MG63 (cell line): ENCODE measurements around the gene NAV2. TPM values are rescaled to one million over a fixed set of nuclear protein-coding genes. Genes with fewer than 3 reads are reported as not detected.

Source experiments
- DNase-seq: peaks from one replicate; pipeline ENCODE4 v3.0.0-alpha.2; 2020
- H3K27me3 ChIP-seq: fragments of 250-450 bp; sonication (Bioruptor Pico); 2 replicates; pipeline ENCODE4 v1.5.1; 2020; ENCODE audit warnings: mild to moderate bottlenecking, moderate library complexity
- H3K36me3 ChIP-seq: fragments of 250-450 bp; sonication (Bioruptor Pico); 2 replicates; pipeline ENCODE4 v1.5.1; 2020; ENCODE audit warnings: mild to moderate bottlenecking, moderate library complexity
- H3K4me3 ChIP-seq: fragments of 250-450 bp; sonication (Bioruptor Pico); 2 replicates; pipeline ENCODE4 v1.5.1; 2020; ENCODE audit warnings: mild to moderate bottlenecking, moderate library complexity
- H3K9me3 ChIP-seq: fragments of 250-450 bp; sonication (Bioruptor Pico); 2 replicates; pipeline ENCODE4 v1.5.1; 2020; ENCODE audit warnings: mild to moderate bottlenecking, moderate library complexity
- total RNA-seq: library from RNA; depleted of rRNA; stranded (reverse); fragments of >200 nt; shearing (Covaris generic); gene quantifications from 2 replicates; pipeline ENCODE4 v1.2.3, GENCODE V29; 2014; ENCODE audit warnings: low replicate concordance

Gene NAV2
- total RNA-seq, 1 experiment from 2014 or later = 3.7 TPM

DNA sequence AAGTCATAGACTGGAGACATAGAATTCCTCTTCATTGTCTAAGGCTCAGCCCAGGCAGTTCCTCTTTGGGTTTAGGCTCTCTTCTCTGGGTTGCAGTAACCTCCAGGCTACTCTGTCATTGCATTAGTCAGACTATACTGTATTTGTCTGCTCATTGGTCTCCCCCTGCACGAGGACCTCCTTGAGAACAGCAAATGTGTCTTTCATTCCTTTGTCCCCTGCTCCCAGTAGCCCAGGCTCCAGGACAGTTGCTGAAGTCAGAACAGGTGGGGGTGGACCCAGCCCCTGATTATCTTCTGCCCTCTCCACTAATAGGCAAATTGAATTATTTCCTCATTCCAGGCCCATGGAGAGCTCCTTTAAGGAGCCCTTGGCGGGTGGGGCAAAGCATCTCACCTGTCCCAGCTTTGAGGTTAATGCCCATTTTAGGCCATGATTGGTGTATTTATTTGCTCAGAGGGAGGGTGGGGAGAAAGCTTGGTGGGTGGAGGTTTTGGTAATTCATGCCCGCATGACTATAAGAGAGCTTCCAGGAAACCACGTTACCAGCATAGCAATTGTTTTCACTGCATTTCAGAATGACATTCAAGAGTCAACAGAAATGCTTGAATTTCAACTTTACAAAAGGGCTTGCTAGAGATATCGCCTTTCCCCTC, 40.9 kb downstream of the NAV2 start:
- DNase-seq = no peak
- H3K27me3 ChIP-seq = no peaks in the 10 kb centered on the region
- no peak overlapping the region for H3K4me3 ChIP-seq
- H3K9me3 ChIP-seq = no peaks in the 10 kb centered on the region
- H3K36me3 ChIP-seq = peaks cover 88% of the 10 kb centered on the region

DNA sequence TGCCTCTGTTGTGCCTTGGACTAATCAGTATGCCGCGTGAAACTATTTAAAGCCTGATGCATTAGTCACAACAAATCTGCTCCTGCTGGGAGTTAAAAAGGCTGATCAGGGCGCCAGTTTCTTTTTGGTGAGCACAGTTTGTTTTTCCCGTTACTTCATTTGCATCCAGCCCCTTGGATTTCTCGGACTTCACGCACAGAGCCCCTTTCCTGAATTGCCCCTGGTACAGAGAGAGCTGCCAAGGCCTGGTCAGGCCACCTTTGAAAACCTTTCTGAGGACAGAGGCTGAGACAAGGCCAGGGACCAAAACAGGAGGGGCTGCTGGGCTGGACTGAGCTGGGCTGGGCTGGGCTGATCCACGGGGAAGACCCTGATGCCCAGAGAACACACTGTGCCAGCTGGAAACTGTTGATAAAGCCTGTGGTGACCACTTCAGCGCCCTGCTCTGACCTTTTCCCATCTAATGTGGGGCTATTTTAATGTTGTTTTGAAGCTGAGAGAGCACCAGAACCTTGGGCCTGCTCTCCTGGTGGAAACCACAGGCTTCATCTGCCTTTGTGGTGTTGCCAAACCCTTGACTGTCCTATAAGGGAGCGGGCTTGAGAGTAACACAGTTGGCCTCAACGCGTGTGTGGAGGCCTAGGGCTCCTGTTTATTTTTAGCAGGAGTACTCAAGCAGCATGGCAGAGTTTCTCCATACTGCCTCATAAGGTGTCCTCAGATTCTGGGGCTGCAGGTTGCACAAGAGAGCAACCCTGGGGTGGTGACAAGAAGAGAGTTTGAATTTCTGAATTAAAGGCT, 44.2 kb downstream of the NAV2 start:
- H3K4me3 ChIP-seq = no peak overlapping the region
- H3K9me3 ChIP-seq = no peaks in the 10 kb centered on the region
- DNase-seq = no peak
- H3K36me3 ChIP-seq = peaks cover 77% of the 10 kb centered on the region
- H3K27me3 ChIP-seq = no peaks in the 10 kb centered on the region

DNA sequence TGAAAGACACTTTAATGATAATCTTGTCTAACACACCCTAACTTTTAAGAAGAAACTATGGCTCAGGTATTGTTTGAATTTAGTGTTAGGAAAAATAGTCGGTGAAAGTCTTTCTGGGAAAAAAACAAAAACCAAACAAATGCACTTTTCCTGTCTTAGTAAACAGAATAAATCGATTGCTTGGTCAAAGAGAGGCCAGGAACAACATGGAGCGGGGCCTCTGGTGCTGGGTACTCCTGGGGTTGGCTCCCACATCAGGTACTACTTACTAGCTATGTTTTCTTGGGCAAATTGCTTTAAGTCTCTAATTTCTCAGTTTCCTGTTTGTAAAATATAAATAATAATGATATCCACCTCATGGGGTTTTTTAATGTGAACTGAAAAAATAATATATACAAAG, 46.8 kb downstream of the NAV2 start:
- Histone ChIP-seq H3K9me3 (no peaks in the 10 kb centered on the region), H3K36me3 (peaks cover 63% of the 10 kb centered on the region), H3K27me3 (no peaks in the 10 kb centered on the region), H3K4me3 (no peak overlapping the region)
- no peak for DNase-seq

DNA sequence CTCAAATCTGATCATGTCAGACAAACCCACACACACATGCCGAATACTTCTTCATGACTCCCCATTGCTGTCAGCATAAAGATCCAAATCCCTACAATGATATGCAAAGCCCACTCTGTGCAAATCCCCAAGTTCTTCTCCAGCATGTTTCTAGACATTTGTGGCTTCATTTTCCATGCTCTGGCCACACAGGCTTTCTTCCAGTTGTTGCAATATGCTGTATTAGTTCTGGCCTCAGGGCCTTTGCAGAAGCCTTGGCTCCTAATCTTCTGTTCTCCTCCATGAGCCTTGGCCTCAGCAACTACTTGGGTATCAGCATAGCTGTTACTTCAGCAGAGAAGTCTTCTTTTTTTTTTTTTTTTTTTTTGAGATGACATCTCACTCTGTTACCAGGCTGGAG, 49.6 kb downstream of the NAV2 start:
- no peak overlapping the region for H3K4me3 ChIP-seq
- no peaks in the 10 kb centered on the region for H3K27me3 ChIP-seq
- DNase-seq = no peak
- peaks cover 43% of the 10 kb centered on the region for H3K36me3 ChIP-seq
- H3K9me3 ChIP-seq = no peaks in the 10 kb centered on the region

DNA sequence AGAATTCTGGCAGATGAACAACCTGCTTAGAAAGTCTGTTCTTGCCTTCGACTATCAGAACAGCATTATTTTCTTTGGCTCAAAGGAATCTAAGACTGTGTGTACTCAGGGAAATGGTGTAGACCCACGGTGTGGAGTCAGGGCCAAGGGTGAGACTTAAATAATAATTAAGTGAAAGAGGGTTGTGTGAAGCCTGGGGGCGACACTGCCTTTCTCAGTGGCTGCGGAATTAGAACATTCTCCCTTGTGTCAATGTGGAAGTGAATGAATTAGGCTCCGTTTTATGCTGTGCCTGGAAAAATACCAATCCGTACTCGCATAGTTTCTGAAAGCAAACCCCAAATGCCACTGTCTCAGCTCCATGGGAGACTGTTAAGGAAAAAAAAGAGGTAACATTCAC, 50.7 kb downstream of the NAV2 start:
- Histone ChIP-seq H3K4me3 (no peak overlapping the region), H3K27me3 (no peaks in the 10 kb centered on the region), H3K9me3 (no peaks in the 10 kb centered on the region), H3K36me3 (peaks cover 41% of the 10 kb centered on the region)
- DNase-seq = no peak

DNA sequence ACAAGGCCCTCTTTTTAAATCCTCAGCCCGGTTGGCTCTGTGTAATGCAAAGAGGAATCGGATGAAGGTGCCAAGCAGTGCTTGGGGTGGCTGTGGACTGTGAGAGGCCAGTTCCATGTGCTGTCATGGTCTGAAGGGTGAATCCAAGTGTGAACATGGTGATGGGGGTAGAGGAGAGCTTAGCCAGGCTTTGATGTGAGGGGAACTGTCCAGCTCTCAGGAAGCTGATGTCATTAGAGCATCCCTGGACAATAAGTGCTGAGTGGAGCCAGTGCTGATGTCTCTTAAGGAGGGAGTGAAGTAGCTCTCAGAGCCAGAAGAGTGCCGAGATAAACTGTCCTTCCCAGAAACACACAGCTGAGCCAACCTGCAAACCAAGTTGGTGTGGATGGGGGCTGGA, 53.6 kb downstream of the NAV2 start:
- H3K27me3 ChIP-seq = no peaks in the 10 kb centered on the region
- H3K4me3 ChIP-seq = no peak overlapping the region
- no peak for DNase-seq
- H3K36me3 ChIP-seq = peaks cover 49% of the 10 kb centered on the region
- no peaks in the 10 kb centered on the region for H3K9me3 ChIP-seq

DNA sequence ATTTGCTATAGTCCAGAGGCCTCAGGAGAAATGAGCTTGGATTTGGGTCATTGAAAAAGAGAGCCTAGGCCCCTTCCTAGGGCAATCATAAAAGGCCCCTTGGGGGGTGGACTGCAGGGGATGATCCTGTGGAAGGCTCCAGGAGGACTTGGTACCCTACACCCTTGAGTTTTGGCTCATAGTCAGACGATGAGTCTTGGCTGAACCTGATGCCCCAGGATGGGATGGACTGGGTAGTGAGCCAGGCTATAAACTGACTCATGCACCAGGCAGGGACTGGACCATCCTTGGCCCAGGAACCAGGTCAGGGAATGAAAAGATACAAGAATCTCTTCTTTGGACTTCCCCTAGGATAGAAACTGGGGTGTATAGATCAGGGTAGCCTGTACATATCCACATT, 54.2 kb downstream of the NAV2 start:
- Histone ChIP-seq H3K36me3 (peaks cover 43% of the 10 kb centered on the region), H3K27me3 (no peaks in the 10 kb centered on the region), H3K9me3 (no peaks in the 10 kb centered on the region), H3K4me3 (no peak overlapping the region)
- DNase-seq = peak; percentile 77

DNA sequence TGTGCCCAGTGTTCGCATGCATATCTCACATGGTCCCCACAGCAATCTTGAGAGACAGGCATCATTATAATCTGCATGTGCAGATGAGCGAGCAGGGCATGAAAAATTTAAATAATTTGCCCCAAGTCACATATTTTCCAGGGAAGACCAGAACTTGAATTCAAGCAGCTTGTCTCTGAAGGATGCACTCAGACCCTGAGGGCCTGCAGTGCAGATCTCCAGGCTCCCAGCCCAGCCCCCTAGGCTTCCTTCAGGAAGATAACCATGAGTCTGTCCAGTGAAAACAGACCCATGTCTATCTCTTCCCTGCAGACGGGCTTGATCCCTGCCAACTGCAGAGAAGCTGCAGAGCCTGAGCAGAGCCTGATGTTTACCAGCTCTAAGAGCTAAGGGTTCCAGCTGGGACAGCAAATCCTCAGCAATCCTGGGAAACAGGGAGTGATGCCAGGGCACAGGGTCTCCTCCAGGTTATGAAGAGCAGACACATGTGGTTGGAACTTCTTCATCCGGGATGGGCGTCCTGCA, 55.1 kb downstream of the NAV2 start:
- Histone ChIP-seq H3K9me3 (no peaks in the 10 kb centered on the region), H3K4me3 (no peak overlapping the region), H3K36me3 (peaks cover 41% of the 10 kb centered on the region), H3K27me3 (no peaks in the 10 kb centered on the region)
- DNase-seq = no peak

DNA sequence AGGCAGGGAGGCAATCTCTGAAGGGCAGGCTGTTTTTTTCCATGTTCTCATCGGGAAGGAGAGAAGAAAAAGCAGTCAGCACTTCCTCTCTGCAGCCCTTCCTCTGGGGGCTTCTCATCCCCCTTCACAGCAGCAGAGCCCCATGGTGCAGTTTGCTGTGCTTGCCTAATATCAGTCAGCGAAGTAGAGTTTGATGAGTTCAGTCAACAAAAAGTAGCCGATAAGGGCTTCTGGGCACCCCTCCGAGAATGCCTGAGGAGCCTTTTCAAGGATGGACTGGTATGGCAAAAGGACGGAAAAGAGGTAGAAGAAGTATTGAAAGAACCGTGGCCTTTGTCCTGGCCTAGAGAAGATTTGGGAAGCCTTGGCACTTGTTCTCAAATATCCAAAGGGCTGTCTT, 55.6 kb downstream of the NAV2 start:
- Histone ChIP-seq H3K9me3 (no peaks in the 10 kb centered on the region), H3K4me3 (no peak overlapping the region), H3K36me3 (peaks cover 46% of the 10 kb centered on the region), H3K27me3 (no peaks in the 10 kb centered on the region)
- no peak for DNase-seq

DNA sequence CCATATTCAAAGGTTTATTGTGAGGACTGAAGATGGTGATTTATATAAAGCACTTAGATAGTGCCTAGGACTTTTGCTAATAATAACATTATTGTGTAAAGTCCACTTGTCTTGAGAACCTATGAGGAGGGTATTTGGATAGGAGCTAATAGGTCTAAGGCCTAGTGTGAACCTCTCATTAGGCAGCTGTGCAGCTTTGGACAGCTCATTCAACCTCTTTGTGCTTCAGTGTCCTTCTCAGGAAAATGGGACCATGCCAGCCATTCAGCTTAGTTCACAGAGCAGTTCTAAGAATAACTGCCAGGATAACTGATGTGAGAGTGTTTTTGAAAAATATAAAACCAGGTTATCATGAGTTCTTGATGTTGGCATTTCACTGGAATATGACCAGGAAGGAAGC, 56.2 kb downstream of the NAV2 start:
- DNase-seq = no peak
- Histone ChIP-seq H3K36me3 (peaks cover 52% of the 10 kb centered on the region), H3K4me3 (no peak overlapping the region), H3K27me3 (no peaks in the 10 kb centered on the region), H3K9me3 (no peaks in the 10 kb centered on the region)

DNA sequence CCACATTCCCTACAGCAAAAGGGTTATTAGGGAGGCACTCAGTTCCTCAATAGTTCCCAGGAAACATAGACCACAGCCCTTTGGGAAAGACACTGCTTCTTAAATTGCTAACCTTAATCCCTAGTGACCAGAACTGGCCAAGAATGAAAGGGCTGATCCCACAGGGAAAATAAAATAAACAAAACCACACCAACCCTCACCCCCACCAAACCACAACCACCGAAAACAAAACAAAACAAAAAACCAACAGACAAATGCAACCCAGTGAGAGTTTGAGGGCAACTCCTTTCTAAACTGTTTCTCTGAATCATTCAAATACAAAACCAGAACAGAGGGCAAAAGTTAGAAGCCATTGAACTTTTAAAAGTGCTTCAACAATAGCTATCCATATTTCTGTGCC, 57.2 kb downstream of the NAV2 start:
- Histone ChIP-seq H3K9me3 (no peaks in the 10 kb centered on the region), H3K4me3 (no peak overlapping the region), H3K36me3 (peaks cover 52% of the 10 kb centered on the region), H3K27me3 (no peaks in the 10 kb centered on the region)
- peak; percentile 37 for DNase-seq

DNA sequence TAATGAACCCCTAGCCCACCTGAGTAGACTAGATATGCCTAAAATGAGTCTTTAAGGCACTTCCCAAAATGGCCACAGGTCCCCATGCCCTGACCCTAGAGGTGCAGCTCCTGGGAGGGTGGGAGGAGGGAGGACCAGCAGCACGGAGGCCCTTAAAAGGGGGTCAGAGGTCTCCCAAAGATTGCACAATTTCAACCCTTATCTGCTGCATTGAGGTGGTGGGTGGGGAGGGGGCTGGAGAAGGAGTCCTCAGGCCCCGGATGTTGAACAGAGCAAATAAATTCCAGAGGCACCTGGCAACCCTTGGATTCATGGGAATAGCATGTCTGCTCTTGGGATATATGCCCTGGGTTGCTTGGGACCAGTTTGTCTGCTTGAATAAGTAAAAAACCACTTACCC, 57.6 kb downstream of the NAV2 start:
- DNase-seq = no peak
- Histone ChIP-seq H3K27me3 (no peaks in the 10 kb centered on the region), H3K9me3 (no peaks in the 10 kb centered on the region), H3K4me3 (no peak overlapping the region), H3K36me3 (peaks cover 56% of the 10 kb centered on the region)

DNA sequence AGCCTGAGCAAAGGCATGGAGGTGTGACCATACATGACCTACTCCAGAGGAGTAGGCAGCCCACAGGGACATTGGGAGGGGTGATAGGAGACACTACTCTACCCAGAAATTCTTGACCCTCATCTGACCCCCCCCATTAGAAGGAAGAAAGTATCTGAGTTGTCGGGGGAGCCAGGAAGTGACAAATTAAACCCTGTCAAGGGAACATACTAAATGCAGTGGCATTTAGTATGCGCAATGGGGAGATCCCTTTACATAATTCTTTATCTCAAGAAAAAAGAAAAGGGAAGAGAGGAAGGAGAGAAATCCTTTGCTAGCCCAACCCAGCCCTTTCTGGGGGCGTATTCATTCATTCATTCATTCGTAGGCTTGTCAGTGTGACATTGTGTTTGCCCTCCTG, 58.8 kb downstream of the NAV2 start:
- no peaks in the 10 kb centered on the region for H3K27me3 ChIP-seq
- peaks cover 64% of the 10 kb centered on the region for H3K36me3 ChIP-seq
- H3K4me3 ChIP-seq = no peak overlapping the region
- DNase-seq = no peak
- no peaks in the 10 kb centered on the region for H3K9me3 ChIP-seq

DNA sequence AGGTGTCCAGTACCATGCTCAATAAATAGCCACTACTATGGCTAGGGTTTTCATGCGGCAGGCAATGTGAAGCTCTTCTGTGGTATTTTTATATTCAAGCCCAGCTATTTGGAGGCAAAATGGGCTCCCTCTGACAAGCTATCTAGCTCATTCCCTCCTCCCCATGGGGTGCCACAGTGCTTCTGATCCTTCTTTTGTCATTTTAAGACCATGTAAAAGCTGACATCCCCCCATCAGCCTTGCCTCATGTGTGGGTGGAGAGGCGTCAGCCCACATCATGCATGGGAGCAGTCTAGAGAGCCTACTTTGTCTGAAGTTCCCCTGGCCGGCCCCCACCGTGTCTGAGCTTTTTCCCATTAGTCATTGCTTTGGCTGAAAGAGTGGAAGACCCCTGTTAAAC, 59.8 kb downstream of the NAV2 start:
- Histone ChIP-seq H3K36me3 (peaks cover 61% of the 10 kb centered on the region), H3K9me3 (no peaks in the 10 kb centered on the region), H3K4me3 (no peak overlapping the region), H3K27me3 (no peaks in the 10 kb centered on the region)
- DNase-seq = no peak

DNA sequence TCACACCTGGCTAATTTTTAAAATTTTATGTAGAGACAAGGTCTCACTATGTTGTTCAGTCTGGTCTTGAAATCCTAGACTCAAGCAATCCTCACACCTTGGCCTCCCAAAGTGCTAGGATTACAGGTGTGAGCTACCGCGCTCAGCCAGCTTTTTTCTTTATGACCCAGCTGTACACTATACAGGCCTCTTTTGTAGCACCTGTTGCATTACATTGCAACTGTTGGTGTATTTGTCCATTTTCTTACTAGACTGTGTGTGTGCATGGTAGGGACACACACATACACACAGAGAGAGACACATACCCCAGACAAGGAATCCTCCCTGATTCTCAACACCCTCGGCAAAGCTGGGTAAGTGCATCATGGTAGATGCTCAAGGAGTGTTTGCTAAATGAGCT, 61.7 kb downstream of the NAV2 start:
- Histone ChIP-seq H3K4me3 (no peak overlapping the region), H3K27me3 (no peaks in the 10 kb centered on the region), H3K36me3 (peaks cover 53% of the 10 kb centered on the region), H3K9me3 (no peaks in the 10 kb centered on the region)
- DNase-seq = no peak

DNA sequence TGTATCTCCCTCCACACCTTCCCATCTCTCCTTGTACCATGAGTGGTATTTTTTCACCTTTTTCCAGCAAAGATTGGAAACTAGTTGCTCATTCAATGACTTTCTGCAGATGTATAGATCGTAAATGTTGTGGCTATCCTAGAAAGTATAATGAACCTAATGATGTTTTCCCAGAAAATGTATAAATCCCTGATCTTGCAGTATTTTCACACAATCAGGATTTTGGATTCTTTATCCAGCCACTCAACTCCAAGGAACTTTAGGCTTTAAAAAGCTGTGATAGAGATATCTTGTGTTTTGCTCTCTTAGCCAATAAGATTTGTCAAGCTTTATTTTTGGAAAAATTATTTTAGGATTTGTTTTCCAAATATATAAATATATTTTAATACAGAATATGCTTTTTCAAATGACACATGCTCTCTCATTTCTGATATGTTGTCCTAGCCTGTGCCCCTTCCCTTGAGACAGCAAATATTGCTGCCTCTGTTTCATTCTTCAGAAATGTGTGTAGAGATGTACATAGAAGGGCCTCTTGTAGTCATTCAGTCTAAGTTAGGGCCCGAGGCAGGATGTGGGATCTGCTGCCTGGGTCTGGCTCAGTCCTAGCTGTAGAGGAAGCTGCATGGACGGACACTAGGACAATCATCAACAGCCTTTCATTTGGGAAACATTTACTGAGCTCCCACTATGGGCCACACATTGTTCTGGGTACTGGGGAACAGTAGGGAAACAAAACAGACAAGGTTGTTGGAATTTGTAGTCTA, 62.4 kb downstream of the NAV2 start:
- H3K9me3 ChIP-seq = no peaks in the 10 kb centered on the region
- peaks cover 57% of the 10 kb centered on the region for H3K36me3 ChIP-seq
- no peaks in the 10 kb centered on the region for H3K27me3 ChIP-seq
- DNase-seq = no peak
- H3K4me3 ChIP-seq = no peak overlapping the region

DNA sequence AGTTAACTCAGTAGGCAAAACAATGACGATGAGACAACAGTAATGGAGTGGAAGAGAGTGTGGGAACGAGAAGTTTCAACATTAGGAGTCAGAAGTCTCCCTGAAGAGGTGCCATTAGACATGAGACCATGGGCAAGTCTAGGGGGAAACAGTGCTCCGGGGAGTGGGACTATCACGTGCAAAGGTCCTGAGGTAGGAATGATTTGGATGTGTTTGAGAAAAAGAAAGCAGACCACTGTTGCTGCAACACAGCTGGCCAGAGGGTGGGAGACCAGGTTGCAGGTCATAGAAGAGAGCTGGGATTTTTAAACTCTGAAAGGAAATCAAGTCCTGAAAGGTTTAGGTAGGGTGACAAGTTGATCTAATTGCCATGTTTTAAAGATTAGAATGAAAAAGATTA, 63.0 kb downstream of the NAV2 start:
- Histone ChIP-seq H3K4me3 (no peak overlapping the region), H3K27me3 (no peaks in the 10 kb centered on the region), H3K36me3 (peaks cover 53% of the 10 kb centered on the region), H3K9me3 (no peaks in the 10 kb centered on the region)
- DNase-seq = no peak
